SKM-1 (cell line): Measurements from ENCODE around the gene PARP14.
"Not testable (repeated sequence)": the region's sequence is repeated elsewhere in the genome, so short reads cannot be mapped to it uniquely, and the experiment has no call there.

Experiments used
- DNase-seq: peaks from one replicate; lab custom pipeline; 2025; ENCODE audit not compliant: unreplicated experiment; lab: John Stamatoyannopoulos, UW

The PARP14 gene

DNA sequence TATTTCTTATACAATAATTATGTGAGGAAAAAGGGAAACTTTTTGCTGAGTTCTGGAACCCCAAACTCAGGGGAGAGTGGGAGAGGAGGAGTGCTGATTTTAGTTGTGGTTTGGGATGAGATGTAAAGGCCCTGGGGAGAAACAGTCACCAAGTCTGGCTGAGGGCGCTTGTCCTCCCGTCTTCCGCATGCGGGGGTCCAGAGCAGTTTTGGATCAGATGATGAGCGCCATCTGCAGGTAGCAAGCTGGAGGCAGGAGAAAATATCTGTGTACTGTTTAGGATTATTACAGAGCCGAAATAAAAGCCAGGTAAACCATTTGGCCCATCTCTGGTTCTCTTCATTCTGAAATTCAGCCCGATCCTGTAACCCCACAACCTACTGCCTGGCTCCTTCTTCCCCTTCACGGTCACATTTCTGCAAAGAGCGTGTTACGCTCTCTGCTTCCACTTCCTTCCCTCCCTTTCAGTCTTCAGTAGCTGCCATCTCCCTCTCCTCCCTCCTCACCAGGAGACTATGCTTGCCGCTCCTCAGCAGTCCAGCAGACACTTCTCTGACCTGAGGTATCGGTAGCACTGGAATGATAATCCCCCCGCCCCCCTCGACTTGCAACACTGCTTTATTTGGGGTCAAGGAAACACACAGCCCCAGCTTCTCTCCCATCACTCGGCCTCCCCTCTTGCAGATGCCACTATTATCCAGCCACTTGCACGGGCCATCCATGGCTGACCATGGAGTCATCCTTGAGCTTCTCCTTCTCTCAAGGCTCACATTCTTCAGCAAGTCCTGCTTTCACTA is 1.4 kb upstream of the PARP14 start:
- peak; percentile 66 for DNase-seq

DNA sequence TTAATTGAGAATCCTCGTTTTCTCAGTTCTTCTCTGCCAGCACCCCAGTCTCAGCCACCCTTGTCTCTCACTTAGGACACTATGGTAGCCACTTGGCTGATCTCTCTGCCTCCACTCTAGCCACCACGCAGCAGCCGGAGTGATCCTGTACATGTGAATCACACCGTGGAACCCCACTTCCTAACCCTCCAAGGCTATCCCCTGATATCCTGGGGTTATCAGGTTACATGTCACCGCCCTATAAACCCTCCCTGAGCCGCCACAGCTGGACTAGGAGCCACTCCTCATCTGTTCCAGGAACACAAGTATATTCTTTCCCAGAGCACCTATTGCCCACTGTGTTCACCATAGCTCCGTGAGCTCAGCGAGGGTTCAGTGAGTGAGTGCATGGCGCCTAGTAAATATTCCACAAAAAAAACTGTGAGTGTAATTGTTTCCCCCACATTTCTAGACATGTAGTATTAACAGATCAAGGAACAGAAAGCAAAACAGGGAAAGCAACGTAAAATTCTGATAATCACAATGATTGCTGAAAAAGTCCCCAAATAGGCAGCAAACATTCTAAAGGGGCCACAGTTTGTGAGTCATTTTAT is 661 bp upstream of the PARP14 start:
- no peak for DNase-seq

- DNase-seq = no peak
Observed at GRCh38 chr3:122681284-122681973, 790 bp downstream of the PARP14 start.

DNA sequence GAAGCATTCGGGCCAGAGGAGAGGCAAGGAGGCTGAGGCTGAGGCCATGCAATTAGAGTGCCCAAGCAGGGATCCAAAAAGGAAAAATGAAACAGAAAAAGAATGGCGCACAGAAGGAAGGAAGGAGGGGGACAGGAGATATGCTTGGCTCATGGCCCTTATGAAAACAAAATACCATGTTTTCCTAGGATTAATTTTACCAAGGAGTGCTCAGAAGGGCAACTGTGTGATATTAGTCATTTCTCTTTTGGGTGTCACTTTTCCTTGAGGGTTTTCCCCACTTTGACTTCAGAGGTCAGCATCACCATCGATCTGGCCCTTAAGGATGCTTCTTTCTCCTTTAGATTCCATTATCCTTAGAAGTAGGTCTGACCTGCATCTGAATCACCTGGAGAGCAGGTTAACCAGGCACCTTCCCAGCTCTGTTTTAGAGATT is 1.4 kb downstream of the PARP14 start:
- DNase-seq = no peak

DNA sequence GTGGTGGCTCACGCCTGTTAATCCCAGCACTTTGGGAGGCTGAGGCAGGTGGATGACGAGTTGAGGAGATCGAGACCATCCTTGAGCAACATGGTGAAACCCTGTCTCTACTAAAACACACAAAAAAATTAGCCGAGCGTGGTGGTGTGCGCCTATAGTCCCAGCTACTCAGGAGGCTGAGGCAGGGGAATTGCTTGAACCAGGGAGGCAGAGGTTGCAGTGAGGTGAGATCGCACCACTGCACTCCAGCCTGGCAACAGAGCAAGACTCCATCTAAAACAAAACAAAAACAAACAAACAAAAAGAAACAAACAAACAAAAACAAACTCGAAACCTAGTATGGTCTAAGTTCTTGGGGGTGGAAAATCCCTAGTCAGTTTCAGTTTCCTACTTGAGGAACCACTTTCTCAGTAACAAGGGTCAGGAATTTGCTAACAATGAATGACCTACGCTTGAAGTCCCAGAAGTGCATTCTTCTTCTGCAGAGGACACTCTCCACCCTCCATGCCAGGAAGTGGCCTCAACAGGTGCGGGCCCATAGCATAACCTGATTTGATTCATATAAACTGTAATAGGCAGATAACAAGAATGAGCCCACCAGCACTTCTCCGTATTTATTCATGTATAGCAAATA is 2.3 kb downstream of the PARP14 start:
- not testable (repeated sequence) for DNase-seq

GRCh38 chr3:122687298-122687697 is 6.7 kb downstream of the PARP14 start:
- DNase-seq = no peak

DNA sequence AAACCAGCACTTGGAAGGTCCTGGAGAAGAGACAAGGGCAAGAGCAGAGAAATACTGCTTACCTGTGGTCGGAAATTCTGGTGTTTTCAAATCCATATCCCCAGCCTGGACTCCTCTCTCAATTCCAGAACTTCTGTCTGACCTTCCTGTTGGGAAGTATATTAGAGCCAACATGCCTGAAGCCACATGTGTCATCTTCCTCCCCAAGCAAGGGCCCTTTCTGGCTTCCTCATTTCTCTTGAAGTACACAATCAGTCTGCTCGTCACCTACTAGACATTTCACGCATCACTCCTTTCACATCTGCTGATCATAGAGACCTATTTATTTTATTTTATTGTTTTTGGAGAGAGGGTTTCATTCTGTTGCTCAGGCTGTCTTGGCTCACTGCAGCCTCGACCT is 8.4 kb downstream of the PARP14 start:
- peak; percentile 9 for DNase-seq

DNA sequence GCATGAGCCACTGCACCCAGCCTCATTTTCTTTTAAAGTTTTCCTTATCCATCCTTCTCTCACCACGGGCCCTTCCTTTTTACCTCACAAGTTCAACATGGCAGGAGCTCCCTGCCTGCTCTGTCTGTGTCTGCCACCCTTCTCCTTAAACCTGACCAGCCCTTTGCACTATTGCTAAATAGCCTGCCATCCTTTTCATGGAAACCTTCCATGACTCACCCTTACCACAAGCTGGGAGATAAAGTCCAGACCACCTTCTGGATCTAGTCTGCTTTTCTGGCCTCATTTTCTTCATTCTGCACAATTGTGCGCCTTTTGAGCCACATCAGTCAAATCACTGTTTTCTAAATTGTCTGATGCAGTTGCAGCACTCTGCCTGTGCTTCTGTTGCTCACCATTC is 8.9 kb downstream of the PARP14 start:
- DNase-seq = no peak

GRCh38 chr3:122690096-122690495 is 9.5 kb downstream of the PARP14 start:
- no peak for DNase-seq

DNA sequence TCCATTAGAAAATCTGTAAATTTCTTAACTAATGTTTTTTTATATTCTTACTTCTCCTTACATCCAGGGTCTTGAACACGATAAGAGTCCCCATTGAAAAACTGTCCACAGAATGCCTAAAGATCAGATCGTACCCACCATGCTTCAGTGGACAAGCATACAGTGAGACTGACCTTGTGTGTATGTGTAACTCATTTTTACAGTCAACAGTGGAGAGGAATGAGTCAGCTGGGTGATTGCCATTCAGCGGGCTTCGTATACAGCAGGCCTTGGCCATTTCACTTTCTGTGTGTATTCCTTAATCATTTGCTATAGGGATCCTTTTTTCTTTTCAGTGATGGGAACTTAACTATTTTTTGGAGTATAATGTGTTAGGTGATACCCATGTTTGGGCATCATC is 10.6 kb downstream of the PARP14 start:
- DNase-seq = no peak

GRCh38 chr3:122692674-122693073 is 12.0 kb downstream of the PARP14 start:
- no peak for DNase-seq

- DNase-seq = no peak
Observed at GRCh38 chr3:122694966-122695365, 14.3 kb downstream of the PARP14 start.

DNA sequence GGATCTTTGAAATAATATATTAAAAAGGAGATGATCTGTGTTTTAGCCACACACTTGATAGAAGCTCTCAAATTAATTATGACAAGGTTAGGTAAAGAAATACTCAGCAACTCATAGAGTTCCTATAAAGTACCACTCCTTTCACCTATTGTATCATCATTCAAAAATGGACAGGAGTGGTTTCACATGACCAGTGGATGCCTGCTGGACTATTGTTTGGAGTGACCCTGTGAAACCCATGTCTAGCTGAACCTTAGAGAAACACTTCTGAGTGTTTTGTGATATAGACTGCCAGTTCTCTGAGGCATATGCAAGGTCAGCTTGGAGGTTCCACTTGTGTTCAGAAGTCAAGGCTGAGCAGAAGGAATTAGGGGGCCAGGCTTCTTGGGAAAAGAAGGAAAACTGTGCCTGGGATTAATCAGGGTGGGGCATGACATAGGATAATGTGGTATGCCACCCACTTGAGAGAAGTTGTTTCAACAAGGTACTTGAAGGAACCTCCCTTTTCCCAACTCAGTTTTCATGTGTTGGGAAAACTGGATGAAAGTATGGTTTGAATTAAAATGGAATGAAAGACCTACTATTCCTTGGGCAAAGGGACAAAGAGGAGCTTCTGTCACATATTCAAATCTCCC is 15.4 kb downstream of the PARP14 start:
- no peak for DNase-seq

DNA sequence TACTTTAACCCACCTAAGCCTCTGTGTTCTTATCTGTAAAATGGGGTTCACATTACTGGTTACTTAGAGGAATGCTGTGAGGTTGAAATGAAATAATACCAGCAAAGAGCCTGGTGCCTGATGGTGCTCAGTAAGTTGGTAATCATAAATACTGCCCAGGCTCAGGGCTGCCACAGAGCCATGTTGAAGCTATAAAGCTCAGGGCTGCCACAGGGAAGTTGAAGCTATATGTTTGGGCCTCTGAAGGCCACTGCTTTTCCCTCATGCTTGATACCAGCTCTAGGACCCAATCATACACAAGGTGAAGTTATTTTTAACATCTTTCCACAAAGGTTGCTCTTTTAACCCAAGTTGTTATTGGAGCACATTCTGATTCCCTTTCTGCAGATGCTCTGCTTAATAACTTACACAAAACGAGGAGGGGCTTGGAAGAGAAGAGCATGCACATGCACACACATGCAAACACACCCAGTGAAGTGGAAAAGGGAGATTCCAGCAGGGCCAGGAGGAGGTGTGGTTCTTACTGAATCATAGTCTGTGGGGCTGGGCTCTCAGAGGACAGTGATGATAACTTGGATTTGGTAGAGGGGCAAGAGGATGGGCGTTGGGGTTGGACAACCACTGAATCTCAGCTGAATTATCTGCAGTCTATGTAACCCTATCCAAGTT is 17.4 kb downstream of the PARP14 start:
- no peak for DNase-seq

DNA sequence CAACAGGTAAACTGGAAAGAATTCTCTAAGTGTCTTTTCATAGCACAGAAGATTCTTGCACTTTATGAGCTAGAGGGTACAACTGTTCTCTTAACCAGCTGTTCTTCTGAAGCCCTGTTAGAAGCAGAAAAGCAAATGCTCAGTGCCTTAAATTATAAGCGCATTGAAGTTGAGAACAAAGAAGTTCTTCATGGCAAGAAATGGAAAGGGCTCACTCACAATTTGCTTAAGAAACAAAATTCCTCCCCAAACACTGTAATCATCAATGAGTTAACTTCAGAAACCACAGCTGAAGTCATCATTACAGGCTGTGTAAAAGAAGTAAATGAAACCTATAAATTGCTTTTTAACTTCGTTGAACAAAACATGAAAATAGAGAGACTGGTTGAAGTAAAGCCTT is 19.6 kb downstream of the PARP14 start:
- no peak for DNase-seq

DNA sequence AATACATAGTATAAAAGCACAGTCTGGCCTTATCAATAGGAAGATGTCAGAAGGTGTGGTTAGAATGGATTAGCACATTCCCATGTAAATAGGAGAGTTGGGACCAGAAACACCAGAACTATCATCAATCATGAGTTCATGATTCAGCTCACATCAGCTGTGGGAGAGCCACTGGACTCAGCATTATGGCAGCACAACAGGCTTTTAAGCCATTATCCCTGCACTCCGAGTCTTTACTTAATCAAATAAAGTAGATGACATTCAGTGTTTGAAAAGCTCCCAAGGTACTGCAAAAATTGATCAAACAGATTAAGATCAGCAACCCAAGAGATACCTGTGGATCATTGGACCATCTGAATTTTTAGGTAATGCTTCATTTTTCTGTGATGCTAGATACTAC is 24.7 kb downstream of the PARP14 start:
- DNase-seq = no peak

- DNase-seq = not testable (repeated sequence)
Observed at GRCh38 chr3:122710616-122711251, 30.1 kb downstream of the PARP14 start.

GRCh38 chr3:122714273-122714672 is 33.6 kb downstream of the PARP14 start:
- DNase-seq = no peak

DNA sequence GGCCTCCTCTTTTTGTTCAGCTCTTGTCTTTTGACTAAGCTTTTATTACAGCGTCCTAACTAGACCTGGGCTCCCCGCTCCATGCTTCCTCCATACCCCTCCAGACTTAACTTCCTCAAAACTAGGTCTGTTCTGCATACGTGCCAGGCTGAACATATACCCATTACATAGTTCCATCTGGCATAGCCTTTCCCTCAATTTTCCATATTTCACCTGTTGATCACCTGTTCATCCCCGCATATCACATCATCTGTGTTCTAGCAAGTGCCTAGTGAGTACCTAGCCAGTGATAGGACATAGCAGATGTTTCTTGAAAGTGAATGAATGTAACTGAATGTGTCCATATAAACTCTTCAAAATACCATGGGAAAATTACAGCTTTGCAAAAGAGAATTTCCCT is 36.0 kb downstream of the PARP14 start:
- no peak for DNase-seq

DNA sequence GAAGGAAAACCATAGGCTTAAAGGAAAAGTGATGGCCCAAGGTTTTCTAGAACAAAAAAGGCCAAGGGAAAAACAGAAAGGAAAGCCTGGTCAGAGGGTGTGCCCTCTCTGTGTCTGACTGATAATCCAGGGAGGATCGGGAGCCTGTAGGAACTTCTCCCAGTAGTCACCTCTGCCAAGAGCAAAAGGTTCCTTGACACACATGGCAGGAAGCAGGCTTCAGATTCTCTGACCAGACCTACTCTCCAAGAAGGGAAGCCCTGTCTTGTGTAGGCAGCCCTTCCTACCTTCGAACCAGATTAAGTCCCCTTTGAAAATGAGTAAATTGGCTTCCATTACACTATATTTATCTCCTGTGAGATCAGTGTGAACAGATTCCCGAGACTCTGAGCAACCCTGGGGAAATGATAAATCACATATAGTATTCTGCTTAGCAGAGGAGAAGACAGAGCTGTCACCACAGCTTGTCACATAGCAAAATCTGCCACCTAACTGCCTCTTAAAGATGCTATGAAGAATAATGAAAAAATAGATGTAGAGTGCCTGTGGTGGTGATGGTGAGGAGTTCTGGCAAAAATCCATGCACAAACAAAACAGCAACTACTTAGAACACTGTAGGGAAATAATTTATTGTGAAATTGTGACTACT is 38.8 kb downstream of the PARP14 start:
- DNase-seq = no peak
